ENCODE results near the gene MCL1.

DNA sequence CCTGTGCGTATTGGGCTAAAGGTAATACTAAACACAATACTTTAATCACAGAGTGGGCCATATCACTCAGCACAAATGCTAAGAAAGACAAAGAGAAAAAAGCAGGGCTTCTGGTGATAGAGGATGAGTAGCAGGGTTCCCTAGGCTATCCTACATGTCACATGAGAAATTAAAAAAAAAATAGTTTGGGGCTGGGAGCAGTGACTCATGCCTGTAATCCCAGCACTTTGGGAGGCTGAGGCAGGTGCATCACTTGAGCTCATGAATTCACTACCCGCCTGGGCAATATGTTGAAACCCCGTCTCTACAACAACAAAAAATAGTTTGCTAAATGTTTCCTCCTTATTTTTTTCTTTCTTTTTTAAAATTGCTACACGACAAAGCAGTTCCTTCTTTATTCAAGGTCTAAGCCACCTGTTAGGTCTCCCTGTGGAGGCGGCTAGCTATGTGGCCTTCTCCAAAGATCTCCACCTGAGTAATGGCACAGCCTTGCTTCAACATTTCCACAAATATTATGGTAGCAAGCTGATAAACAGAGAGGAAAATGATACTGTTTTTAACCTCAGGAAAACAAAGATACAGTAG lies 48.5 kb upstream of the MCL1 start:
- TF ChIP-seq, protein P1, sequence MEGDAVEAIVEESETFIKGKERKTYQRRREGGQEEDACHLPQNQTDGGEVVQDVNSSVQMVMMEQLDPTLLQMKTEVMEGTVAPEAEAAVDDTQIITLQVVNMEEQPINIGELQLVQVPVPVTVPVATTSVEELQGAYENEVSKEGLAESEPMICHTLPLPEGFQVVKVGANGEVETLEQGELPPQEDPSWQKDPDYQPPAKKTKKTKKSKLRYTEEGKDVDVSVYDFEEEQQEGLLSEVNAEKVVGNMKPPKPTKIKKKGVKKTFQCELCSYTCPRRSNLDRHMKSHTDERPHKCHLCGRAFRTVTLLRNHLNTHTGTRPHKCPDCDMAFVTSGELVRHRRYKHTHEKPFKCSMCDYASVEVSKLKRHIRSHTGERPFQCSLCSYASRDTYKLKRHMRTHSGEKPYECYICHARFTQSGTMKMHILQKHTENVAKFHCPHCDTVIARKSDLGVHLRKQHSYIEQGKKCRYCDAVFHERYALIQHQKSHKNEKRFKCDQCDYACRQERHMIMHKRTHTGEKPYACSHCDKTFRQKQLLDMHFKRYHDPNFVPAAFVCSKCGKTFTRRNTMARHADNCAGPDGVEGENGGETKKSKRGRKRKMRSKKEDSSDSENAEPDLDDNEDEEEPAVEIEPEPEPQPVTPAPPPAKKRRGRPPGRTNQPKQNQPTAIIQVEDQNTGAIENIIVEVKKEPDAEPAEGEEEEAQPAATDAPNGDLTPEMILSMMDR (conservative IDR thresholded peaks at IDR 0.05 in 1 of 2, IDR thresholded peaks at IDR 0.05 in 1 of 2; ENCODE audit: low read depth in 1 of 2, low read length in 2 of 2): no peak
- no peak for TF ChIP-seq EZH2 (IDR thresholded peaks at IDR 0.05; ENCODE audit: low read length, missing control alignments)
